Measurements from ENCODE around the gene ABHD6. TPM values are rescaled to one million over a fixed set of nuclear protein-coding genes. Genes with fewer than 3 reads are reported as not detected.

The ABHD6 gene
- total RNA-seq, 4 donors from 2014 or later = 19.4 to 29.2 (median 28.6) TPM

GRCh38 chr3:58202917-58203360 lies 34.7 kb upstream of the ABHD6 start:
- TF ChIP-seq CTCF (IDR thresholded peaks at IDR 0.05; ENCODE audit: low read depth) = no peak

- TF ChIP-seq CTCF (IDR thresholded peaks at IDR 0.05; ENCODE audit: low read depth) = no peak
These were observed 34.1 kb upstream of the ABHD6 start for GRCh38 chr3:58203541-58203940.

GRCh38 chr3:58204720-58205119 lies 32.9 kb upstream of the ABHD6 start:
- TF ChIP-seq CTCF (IDR thresholded peaks at IDR 0.05; ENCODE audit: low read depth) = no peak

- no peak for TF ChIP-seq CTCF (IDR thresholded peaks at IDR 0.05; ENCODE audit: low read depth)
These were observed 31.6 kb upstream of the ABHD6 start for GRCh38 chr3:58205981-58206380.

- TF ChIP-seq CTCF (IDR thresholded peaks at IDR 0.05; ENCODE audit: low read depth) = no peak
These were observed 31.1 kb upstream of the ABHD6 start for GRCh38 chr3:58206406-58207011.

GRCh38 chr3:58207954-58208353 lies 29.6 kb upstream of the ABHD6 start:
- TF ChIP-seq CTCF (IDR thresholded peaks at IDR 0.05; ENCODE audit: low read depth) = no peak

GRCh38 chr3:58209933-58210332 lies 27.7 kb upstream of the ABHD6 start:
- no peak for TF ChIP-seq CTCF (IDR thresholded peaks at IDR 0.05; ENCODE audit: low read depth)

Measured in subcutaneous adipose tissue (tissue), 4 donors.